Osteocyte (in vitro differentiated cells): ENCODE data around the gene DENND4A. TPM values are rescaled to one million over a fixed set of nuclear protein-coding genes. Genes with fewer than 3 reads are reported as not detected.
A peak's percentile ranks its signal among the peaks of the same experiment; 100 is the strongest.

Source experiments
- DNase-seq: peaks from one replicate; pipeline ENCODE4 v3.0.0; 2021; ENCODE audit warnings: mixed read lengths; ENCODE audit not compliant: unreplicated experiment; ENCODE audit errors: extremely low spot score
- H3K27ac Mint-ChIP-seq: one replicate; pipeline ENCODE4 v1.8.0; 2021; ENCODE audit warnings: mild to moderate bottlenecking, mixed read lengths; ENCODE audit not compliant: unreplicated experiment
- H3K27me3 Mint-ChIP-seq: one replicate; pipeline ENCODE4 v1.8.0; 2021; ENCODE audit warnings: mixed read lengths; ENCODE audit not compliant: unreplicated experiment
- H3K36me3 Mint-ChIP-seq: one replicate; pipeline ENCODE4 v1.8.0; 2021; ENCODE audit warnings: mixed read lengths; ENCODE audit not compliant: unreplicated experiment
- H3K4me1 Mint-ChIP-seq: one replicate; pipeline ENCODE4 v1.8.0; 2021; ENCODE audit warnings: mixed read lengths; ENCODE audit not compliant: unreplicated experiment
- H3K4me3 Mint-ChIP-seq: one replicate; pipeline ENCODE4 v1.8.0; 2021; ENCODE audit warnings: mild to moderate bottlenecking, moderate library complexity, mixed read lengths; ENCODE audit not compliant: unreplicated experiment
- H3K9me3 Mint-ChIP-seq: one replicate; pipeline ENCODE4 v1.8.0; 2021; ENCODE audit warnings: mixed read lengths; ENCODE audit not compliant: unreplicated experiment
- total RNA-seq: library from RNA; stranded (reverse); gene quantifications from 2 replicates; pipeline ENCODE4 v1.2.1, GENCODE V29; 2021
- TF ChIP-seq, protein P1 (sequence below): fragments of 200-600 bp; sonication (generic); IDR thresholded peaks from 2 replicates; pipeline ENCODE4 v1.5.0; 2021; ENCODE audit warnings: antibody characterized with exemption, mild to moderate bottlenecking, moderate library complexity

Gene DENND4A
- total RNA-seq, 1 donor from 2014 or later, result 24.5 TPM

DNA sequence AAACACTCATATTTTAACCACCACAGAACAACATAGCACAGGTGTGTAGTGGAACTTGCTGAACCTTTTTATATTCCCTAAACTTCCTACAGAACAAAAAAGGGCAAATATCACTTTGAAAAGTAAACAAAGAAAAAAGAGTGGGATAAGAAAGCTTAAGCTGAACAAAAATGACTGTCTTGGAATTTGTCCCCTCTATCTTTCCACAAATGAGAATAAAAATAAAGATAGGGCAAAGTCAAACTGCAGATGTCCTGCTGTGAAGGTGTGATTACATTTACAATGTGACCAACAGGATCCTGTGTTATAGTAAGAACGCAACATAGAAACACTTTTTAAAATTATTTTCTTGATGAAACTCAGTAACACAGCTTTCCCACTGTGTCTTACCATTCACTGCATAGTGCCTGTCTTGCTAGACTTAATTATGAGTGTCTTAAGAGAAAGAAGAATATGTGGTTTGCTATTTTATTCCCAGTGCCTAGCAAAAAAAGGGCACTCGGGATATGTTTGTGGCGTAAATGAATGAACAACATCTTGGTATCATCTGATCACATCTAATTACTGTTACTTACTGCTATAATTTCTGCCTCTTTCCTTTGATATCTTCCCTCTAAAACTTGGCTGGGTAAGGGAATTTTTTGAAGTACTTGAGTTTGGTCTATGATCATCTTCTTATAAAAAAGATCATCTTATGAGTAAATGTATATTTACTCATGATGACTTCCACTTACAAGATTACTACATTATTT is 67.5 kb downstream of the DENND4A start:
- Mint-ChIP-seq H3K36me3 (peaks cover 23% of the 10 kb centered on the region), H3K27ac (peak overlapping the region; percentile 20), H3K4me1 (peaks cover 3% of the 10 kb centered on the region), H3K27me3 (no peaks in the 10 kb centered on the region), H3K9me3 (no peaks in the 10 kb centered on the region), H3K4me3 (no peak overlapping the region)
- no peak for DNase-seq
- TF ChIP-seq, protein P1, sequence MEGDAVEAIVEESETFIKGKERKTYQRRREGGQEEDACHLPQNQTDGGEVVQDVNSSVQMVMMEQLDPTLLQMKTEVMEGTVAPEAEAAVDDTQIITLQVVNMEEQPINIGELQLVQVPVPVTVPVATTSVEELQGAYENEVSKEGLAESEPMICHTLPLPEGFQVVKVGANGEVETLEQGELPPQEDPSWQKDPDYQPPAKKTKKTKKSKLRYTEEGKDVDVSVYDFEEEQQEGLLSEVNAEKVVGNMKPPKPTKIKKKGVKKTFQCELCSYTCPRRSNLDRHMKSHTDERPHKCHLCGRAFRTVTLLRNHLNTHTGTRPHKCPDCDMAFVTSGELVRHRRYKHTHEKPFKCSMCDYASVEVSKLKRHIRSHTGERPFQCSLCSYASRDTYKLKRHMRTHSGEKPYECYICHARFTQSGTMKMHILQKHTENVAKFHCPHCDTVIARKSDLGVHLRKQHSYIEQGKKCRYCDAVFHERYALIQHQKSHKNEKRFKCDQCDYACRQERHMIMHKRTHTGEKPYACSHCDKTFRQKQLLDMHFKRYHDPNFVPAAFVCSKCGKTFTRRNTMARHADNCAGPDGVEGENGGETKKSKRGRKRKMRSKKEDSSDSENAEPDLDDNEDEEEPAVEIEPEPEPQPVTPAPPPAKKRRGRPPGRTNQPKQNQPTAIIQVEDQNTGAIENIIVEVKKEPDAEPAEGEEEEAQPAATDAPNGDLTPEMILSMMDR, result no peak

- Mint-ChIP-seq H3K27ac (no peak overlapping the region), H3K36me3 (peaks cover 25% of the 10 kb centered on the region), H3K9me3 (no peaks in the 10 kb centered on the region), H3K4me1 (peaks cover 3% of the 10 kb centered on the region), H3K27me3 (no peaks in the 10 kb centered on the region), H3K4me3 (no peak overlapping the region)
- no peak for DNase-seq
- TF ChIP-seq, protein P1, result no peak
These were observed 68.2 kb downstream of the DENND4A start for GRCh38 chr15:65723876-65724275.

DNA sequence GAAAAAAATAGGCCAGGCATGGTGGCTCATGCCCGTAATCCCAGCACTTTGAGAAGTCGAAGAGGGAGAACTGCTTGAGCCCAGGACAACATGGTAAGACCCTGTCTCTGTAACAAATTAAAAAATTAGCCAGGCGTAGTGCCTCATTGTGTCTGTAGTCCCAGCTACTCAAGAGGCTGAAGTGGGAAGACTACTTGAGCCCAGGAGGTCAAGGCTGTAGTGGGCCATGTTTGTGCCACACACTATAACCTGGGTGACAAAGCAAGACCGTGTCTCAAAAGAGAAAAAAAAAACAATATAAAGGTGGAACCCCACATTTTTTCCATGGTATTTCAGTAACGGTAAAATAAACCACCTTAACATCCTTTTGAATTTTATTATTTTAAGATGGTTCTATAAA is 69.9 kb downstream of the DENND4A start:
- no peak overlapping the region for H3K4me3 Mint-ChIP-seq
- H3K27me3 Mint-ChIP-seq, result no peaks in the 10 kb centered on the region
- H3K9me3 Mint-ChIP-seq, result no peaks in the 10 kb centered on the region

GRCh38 chr15:65712415-65712814 is 79.7 kb downstream of the DENND4A start:
- Mint-ChIP-seq H3K4me1 (peaks cover 2% of the 10 kb centered on the region), H3K27ac (no peak overlapping the region), H3K27me3 (no peaks in the 10 kb centered on the region), H3K36me3 (peaks cover 30% of the 10 kb centered on the region), H3K4me3 (no peak overlapping the region), H3K9me3 (peaks cover 11% of the 10 kb centered on the region)
- TF ChIP-seq, protein P1, result no peak
- DNase-seq, result no peak

More for the DNA sequence above, 69.9 kb downstream of the DENND4A start:
- no peak overlapping the region for H3K27ac Mint-ChIP-seq
- peaks cover 3% of the 10 kb centered on the region for H3K4me1 Mint-ChIP-seq
- peaks cover 32% of the 10 kb centered on the region for H3K36me3 Mint-ChIP-seq
- TF ChIP-seq, protein P1, result no peak
- no peak for DNase-seq

GRCh38 chr15:65695081-65695480 is 97.0 kb downstream of the DENND4A start:
- no peaks in the 10 kb centered on the region for H3K4me1 Mint-ChIP-seq
- H3K27ac Mint-ChIP-seq, result no peak overlapping the region
- H3K9me3 Mint-ChIP-seq, result no peaks in the 10 kb centered on the region
- DNase-seq, result no peak
- TF ChIP-seq, protein P1, result no peak
- no peak overlapping the region for H3K4me3 Mint-ChIP-seq
- H3K36me3 Mint-ChIP-seq, result peaks cover 42% of the 10 kb centered on the region
- H3K27me3 Mint-ChIP-seq, result no peaks in the 10 kb centered on the region
